Fibroblast of pulmonary artery (primary cell): ENCODE results near the gene TFDP1.

Source experiments
- DNase-seq: peaks from one replicate; pipeline ENCODE4 v3.0.0-alpha.2; 2010; ENCODE audit warnings: low read depth
- H3K4me3 ChIP-seq: replicated peaks from 2 replicates; pipeline ENCODE4 v1.5.1; 2011; ENCODE audit warnings: low read depth, mild to moderate bottlenecking, control low read depth, low read length, moderate library complexity
- TF ChIP-seq, protein P1 (sequence below): IDR thresholded peaks from 2 replicates; pipeline ENCODE4 v1.5.1; 2011; ENCODE audit warnings: mild to moderate bottlenecking, control low read depth, low read length, inconsistent platforms; ENCODE audit errors: missing control alignments

The TFDP1 gene

DNA sequence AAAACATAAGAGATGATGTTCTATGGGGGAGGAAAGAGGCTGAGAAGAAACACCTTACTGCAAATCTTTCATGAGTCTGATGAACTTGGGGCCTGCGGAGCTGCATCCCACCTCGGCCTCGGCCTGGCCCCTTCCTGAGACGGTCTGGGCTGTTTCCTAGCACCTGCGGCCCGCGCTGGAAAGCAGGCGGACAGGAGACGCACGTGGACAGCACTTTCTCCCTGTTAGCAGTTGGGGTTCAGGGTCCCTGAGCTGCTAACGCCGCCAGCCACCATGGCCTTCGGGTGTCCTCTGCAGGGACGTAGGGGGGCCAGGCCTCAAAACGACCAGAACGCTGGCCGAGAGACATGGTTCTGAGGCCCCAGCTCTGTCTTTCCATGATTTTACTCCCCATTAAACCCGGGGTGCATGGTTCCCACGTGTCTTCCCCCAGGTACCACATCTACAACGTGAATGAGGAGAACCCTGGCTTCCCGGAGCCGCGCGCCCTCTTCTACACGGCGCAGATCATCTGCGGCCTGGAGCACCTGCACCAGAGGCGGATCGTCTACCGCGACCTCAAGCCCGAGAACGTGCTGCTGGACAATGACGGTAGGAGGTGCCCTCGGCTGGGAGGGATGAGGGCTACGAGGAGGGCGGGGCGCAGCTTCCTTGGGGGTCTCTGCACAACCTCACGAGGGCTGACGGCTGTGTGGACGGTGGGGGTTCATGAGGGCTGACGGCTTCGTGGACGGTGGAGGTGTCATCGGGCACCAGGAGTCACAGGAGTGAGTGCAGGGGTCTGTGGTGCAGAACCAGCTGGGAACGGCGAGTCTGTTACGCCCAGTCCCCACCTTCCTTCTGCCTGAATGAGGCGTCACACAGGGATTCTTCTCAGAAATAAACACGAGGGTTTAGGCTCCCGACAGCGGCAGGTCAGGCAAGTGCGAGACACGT is 86.8 kb downstream of the TFDP1 start:
- DNase-seq = no peak
- H3K4me3 ChIP-seq = no peak overlapping the region
- TF ChIP-seq, protein P1, sequence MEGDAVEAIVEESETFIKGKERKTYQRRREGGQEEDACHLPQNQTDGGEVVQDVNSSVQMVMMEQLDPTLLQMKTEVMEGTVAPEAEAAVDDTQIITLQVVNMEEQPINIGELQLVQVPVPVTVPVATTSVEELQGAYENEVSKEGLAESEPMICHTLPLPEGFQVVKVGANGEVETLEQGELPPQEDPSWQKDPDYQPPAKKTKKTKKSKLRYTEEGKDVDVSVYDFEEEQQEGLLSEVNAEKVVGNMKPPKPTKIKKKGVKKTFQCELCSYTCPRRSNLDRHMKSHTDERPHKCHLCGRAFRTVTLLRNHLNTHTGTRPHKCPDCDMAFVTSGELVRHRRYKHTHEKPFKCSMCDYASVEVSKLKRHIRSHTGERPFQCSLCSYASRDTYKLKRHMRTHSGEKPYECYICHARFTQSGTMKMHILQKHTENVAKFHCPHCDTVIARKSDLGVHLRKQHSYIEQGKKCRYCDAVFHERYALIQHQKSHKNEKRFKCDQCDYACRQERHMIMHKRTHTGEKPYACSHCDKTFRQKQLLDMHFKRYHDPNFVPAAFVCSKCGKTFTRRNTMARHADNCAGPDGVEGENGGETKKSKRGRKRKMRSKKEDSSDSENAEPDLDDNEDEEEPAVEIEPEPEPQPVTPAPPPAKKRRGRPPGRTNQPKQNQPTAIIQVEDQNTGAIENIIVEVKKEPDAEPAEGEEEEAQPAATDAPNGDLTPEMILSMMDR = no peak

DNA sequence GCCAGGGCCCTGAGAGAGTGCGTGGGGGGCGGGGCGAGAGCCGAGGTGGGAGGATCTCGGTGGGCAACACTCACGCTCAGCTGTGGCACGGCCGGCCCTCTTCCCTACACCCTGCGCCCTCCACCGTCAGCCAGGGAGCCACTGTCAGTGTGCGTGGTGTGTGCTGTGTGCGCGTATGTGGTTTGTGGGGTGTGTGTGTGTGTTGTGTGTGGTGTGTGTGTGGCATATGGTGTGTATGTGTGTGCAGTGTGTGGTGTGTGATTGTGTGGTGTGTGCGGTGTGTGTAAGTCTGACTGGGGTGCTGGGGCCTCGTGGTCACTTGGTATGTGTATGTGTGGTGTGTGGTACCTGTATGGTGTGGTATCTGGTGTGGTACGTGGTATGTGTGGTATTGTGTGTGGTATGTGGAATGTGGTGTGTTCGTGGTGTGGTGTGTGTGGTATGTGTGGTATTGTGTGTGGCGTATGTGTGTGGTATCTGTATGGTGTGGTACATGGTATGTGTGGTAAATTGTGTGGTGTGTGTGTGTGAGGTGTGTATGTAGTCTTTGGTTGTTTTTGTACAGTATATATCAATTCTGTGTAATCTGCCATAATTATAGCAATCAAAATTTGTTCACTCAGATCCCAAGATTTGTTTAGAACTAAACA is 87.6 kb downstream of the TFDP1 start:
- no peak overlapping the region for H3K4me3 ChIP-seq
- TF ChIP-seq, protein P1 = no peak
- DNase-seq = no peak
